ENCODE measurements around the gene IQSEC2.

Gene IQSEC2

GRCh38 chrX:53320543-53321229 lies 39.3 kb upstream of the IQSEC2 start:
- H3K4me3 ChIP-seq (ENCODE audit: low read depth, low read length), result peak overlapping the region; percentile 47
- no peak for TF ChIP-seq CTCF (IDR thresholded peaks at IDR 0.05; ENCODE audit: low read depth, low read length)

- no peak for TF ChIP-seq CTCF (IDR thresholded peaks at IDR 0.05; ENCODE audit: low read depth, low read length)
- H3K4me3 ChIP-seq (ENCODE audit: low read depth, low read length), result peak overlapping the region; percentile 47
Observed at GRCh38 chrX:53319614-53320542, 38.5 kb upstream of the IQSEC2 start.

DNA sequence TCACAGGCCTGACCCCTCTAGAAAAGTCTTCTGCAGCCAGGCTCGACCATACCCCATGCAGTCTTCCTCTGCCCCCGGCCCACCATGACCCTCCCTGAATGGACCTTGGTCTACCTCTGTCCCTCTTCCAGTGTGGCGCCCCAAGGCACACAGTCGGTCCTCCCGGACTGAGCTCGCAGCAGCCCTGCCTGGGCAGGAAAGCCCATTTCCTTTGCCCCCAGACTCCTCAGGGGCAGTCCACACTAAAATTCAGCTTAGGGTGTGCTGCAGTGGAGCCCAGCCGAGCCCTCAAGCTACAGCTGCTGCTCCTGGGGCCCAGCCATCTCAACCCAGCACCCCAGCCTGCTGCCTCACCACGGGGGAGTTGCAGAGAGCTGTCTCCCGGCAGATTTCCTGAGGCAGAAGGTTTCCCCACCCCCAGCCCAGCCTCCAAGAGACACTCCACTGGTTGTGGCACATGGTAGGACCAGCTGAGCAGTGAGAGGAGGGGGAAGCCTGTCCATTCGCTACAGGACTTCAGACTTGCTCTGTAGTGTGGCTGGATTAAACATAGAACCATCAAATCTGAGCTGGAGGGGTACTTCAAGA lies 37.5 kb upstream of the IQSEC2 start:
- no peak for TF ChIP-seq CTCF (IDR thresholded peaks at IDR 0.05; ENCODE audit: low read depth, low read length)
- no peak overlapping the region for H3K4me3 ChIP-seq (ENCODE audit: low read depth, low read length)

DNA sequence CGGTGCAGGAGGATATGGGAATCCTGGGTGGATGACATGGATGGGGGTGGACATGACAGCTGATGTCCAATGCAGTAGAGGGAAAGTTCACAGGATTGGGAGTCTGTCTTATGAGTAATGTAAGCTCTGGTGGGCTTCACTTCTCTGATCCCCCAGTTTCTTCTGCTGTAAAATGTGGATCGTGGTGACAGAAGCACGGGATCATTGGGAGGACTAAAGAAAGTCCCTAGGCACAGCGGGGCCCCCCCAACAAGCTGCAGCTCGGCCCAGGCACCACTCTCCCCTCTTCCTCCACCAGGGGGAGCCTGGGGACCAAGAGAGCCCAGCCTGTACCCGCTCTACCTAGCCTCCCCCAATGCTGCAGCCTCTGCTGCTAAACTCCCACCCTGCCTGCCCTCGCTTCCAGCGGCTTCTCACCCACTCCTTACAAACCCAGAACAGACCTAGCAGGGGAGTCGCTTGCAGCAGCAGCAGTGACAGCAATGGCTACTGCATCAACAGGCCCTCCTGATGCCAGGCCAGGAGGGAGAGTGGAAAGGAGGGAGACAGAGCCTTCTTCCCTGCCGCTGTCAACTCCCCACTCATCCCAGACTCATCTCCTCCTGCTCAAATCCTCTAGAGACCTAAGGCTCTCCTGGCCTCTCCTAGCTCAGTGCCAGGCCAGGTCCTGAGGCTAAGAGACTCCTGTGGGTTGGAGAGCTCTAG lies 36.1 kb upstream of the IQSEC2 start:
- H3K4me3 ChIP-seq (ENCODE audit: low read depth, low read length), result no peak overlapping the region
- peak; percentile 94 for TF ChIP-seq CTCF (IDR thresholded peaks at IDR 0.05; ENCODE audit: low read depth, low read length)

- no peak overlapping the region for H3K4me3 ChIP-seq (ENCODE audit: low read depth, low read length)
- no peak for TF ChIP-seq CTCF (IDR thresholded peaks at IDR 0.05; ENCODE audit: low read depth, low read length)
Observed at GRCh38 chrX:53316860-53317237, 35.5 kb upstream of the IQSEC2 start.

- TF ChIP-seq CTCF (IDR thresholded peaks at IDR 0.05; ENCODE audit: low read depth, low read length), result no peak
- no peak overlapping the region for H3K4me3 ChIP-seq (ENCODE audit: low read depth, low read length)
Observed at GRCh38 chrX:53316111-53316859, 34.9 kb upstream of the IQSEC2 start.

Data from WI38 (cell line).